SU-DHL-6 (cell line): ENCODE results near the gene KAZN.

Experiments
- H2AFZ ChIP-seq: fragments of 200-600 bp; sonication (generic); 2 replicates; pipeline ENCODE4 v1.6.1; 2014; ENCODE audit warnings: low read depth, mild to moderate bottlenecking, moderate library complexity, mixed read lengths, antibody characterized with exemption, low read length; ENCODE audit not compliant: severe bottlenecking
- H3F3A ChIP-seq: fragments of 200-600 bp; shearing (Covaris generic); 2 replicates; pipeline ENCODE4 v1.6.0; 2016; ENCODE audit warnings: antibody characterized with exemption, mild to moderate bottlenecking; ENCODE audit not compliant: insufficient read depth
- H3K27ac ChIP-seq: fragments of 200-600 bp; sonication (generic); 2 replicates; pipeline ENCODE4 v1.5.1; 2016; ENCODE audit warnings: low read depth, mild to moderate bottlenecking, low read length, moderate library complexity, mixed read lengths
- H3K27me3 ChIP-seq: fragments of 200-600 bp; sonication (generic), shearing (Covaris generic); 2 replicates; pipeline ENCODE4 v1.6.0; 2014; ENCODE audit warnings: mild to moderate bottlenecking, low read length
- H3K36me3 ChIP-seq: fragments of 200-600 bp; sonication (generic); 2 replicates; pipeline ENCODE4 v1.6.1; 2014; ENCODE audit warnings: mild to moderate bottlenecking, low read length, mixed read lengths
- H3K4me2 ChIP-seq: fragments of 300-600, 200-600 bp; shearing (Covaris generic), sonication (generic); 2 replicates; pipeline ENCODE4 v1.6.0; 2014; ENCODE audit warnings: low read length, low read depth, mild to moderate bottlenecking; ENCODE audit not compliant: poor library complexity, severe bottlenecking
- H3K4me3 ChIP-seq: fragments of 200-600 bp; sonication (generic); 2 replicates; pipeline ENCODE4 v1.5.1; 2014; ENCODE audit warnings: antibody characterized with exemption, low read length, mild to moderate bottlenecking, mixed read lengths; ENCODE audit not compliant: insufficient read depth, poor library complexity, severe bottlenecking
- H3K79me2 ChIP-seq: fragments of 200-600 bp; sonication (generic); 2 replicates; pipeline ENCODE4 v1.6.1; 2014; ENCODE audit warnings: mild to moderate bottlenecking, low read length, moderate library complexity; ENCODE audit not compliant: insufficient read depth
- H3K9ac ChIP-seq: fragments of 200-600 bp; sonication (generic); 2 replicates; pipeline ENCODE4 v1.7.0; 2014; ENCODE audit warnings: mild to moderate bottlenecking, low read length
- H3K9me2 ChIP-seq: fragments of 200-600 bp; sonication (generic); replicated peaks from 2 replicates; pipeline ENCODE4 v1.6.1; 2014; ENCODE audit warnings: low read length; ENCODE audit not compliant: insufficient read depth
- H3K9me3 ChIP-seq: fragments of 200-600 bp; sonication (generic); 2 replicates; pipeline ENCODE4 v1.6.1; 2014; ENCODE audit warnings: low read length, mixed read lengths; ENCODE audit not compliant: insufficient read depth
- H4K20me1 ChIP-seq: fragments of 200-600 bp; sonication (generic); 2 replicates; pipeline ENCODE4 v1.6.1; 2014; ENCODE audit warnings: low read depth, mild to moderate bottlenecking, antibody characterized with exemption, low read length, moderate library complexity, mixed read lengths
- CTCF ChIP-seq: fragments of 200-600 bp; sonication (generic); IDR thresholded peaks from one replicate; pipeline ENCODE4 v1.5.1; 2017; ENCODE audit warnings: antibody characterized with exemption, mild to moderate bottlenecking, low read length, moderate library complexity; ENCODE audit not compliant: insufficient read depth, poor library complexity, severe bottlenecking
- EZH2phosphoT487 ChIP-seq: fragments of 200-600 bp; sonication (generic), shearing (Covaris generic); conservative IDR thresholded peaks from 2 replicates; pipeline ENCODE4 v1.6.1; 2018; ENCODE audit warnings: mild to moderate bottlenecking, antibody characterized with exemption, low read length, moderate library complexity, mixed read lengths

KAZN gene

GRCh38 chr1:15104768-15105167 lies 506.3 kb downstream of the KAZN start:
- Histone ChIP-seq H2AFZ (no peak overlapping the region), H3K9me2 (no peaks in the 10 kb centered on the region), H3K9ac (no peak overlapping the region), H3K79me2 (no peaks in the 10 kb centered on the region), H3K36me3 (no peaks in the 10 kb centered on the region), H4K20me1 (no peaks in the 10 kb centered on the region), H3K9me3 (no peaks in the 10 kb centered on the region), H3F3A (no peaks in the 10 kb centered on the region), H3K4me3 (no peak overlapping the region), H3K4me2 (no peak overlapping the region), H3K27me3 (no peaks in the 10 kb centered on the region), H3K27ac (no peak overlapping the region)
- TF ChIP-seq EZH2phosphoT487 (no peak), CTCF (no peak)

GRCh38 chr1:15106608-15107007 lies 508.1 kb downstream of the KAZN start:
- H3K79me2 ChIP-seq, result no peaks in the 10 kb centered on the region
- no peaks in the 10 kb centered on the region for H3K9me3 ChIP-seq
- no peak overlapping the region for H3K27ac ChIP-seq
- no peaks in the 10 kb centered on the region for H3F3A ChIP-seq
- H3K9me2 ChIP-seq, result no peaks in the 10 kb centered on the region
- H2AFZ ChIP-seq, result no peak overlapping the region
- no peaks in the 10 kb centered on the region for H3K36me3 ChIP-seq
- no peaks in the 10 kb centered on the region for H3K27me3 ChIP-seq
- H4K20me1 ChIP-seq, result no peaks in the 10 kb centered on the region
- no peak overlapping the region for H3K4me2 ChIP-seq
- H3K9ac ChIP-seq, result no peak overlapping the region
- no peak for TF ChIP-seq CTCF
- H3K4me3 ChIP-seq, result no peak overlapping the region

GRCh38 chr1:15107058-15107687 lies 508.7 kb downstream of the KAZN start:
- TF ChIP-seq CTCF (no peak), EZH2phosphoT487 (no peak)
- no peak overlapping the region for H2AFZ ChIP-seq
- no peaks in the 10 kb centered on the region for H3K9me2 ChIP-seq
- no peak overlapping the region for H3K27ac ChIP-seq
- H3K79me2 ChIP-seq, result no peaks in the 10 kb centered on the region
- no peaks in the 10 kb centered on the region for H3K9me3 ChIP-seq
- H3K27me3 ChIP-seq, result no peaks in the 10 kb centered on the region
- H4K20me1 ChIP-seq, result no peaks in the 10 kb centered on the region
- H3K4me3 ChIP-seq, result no peak overlapping the region
- no peak overlapping the region for H3K4me2 ChIP-seq
- H3K36me3 ChIP-seq, result no peaks in the 10 kb centered on the region
- H3K9ac ChIP-seq, result no peak overlapping the region
- H3F3A ChIP-seq, result no peaks in the 10 kb centered on the region
